BJ (cell line): ENCODE results near the gene SPTB. TPM values are rescaled to one million over a fixed set of nuclear protein-coding genes. Genes with fewer than 3 reads are reported as not detected.

ENCODE experiments used
- CTCF ChIA-PET: fragments of 350-600 bp; formaldehyde crosslinking; extraction: SDS; loops from one replicate; lab custom pipeline; 2021; ENCODE audit warnings: antibody characterized with exemption, inconsistent platforms; lab: Yijun Ruan, JAX
- POLR2A ChIA-PET: fragments of 300-600 bp; sonication (Branson Sonifier 250); formaldehyde crosslinking; extraction: SDS; loops from one replicate; lab custom pipeline; 2021; ENCODE audit warnings: antibody characterized with exemption; lab: Charles Lee
- DNase-seq: peaks from one replicate; pipeline ENCODE4 v3.0.0-alpha.2; 2011; ENCODE audit warnings: low read depth
- H3K27me3 ChIP-seq: 2 replicates; pipeline ENCODE4 v1.6.0; 2011; ENCODE audit warnings: low read length; ENCODE audit not compliant: control insufficient read depth, insufficient read depth
- H3K36me3 ChIP-seq: 2 replicates; pipeline ENCODE4 v1.5.1; 2011; ENCODE audit warnings: low read length; ENCODE audit not compliant: control insufficient read depth, insufficient read depth
- H3K4me3 ChIP-seq: 2 replicates; pipeline ENCODE4 v1.5.1; 2011; ENCODE audit warnings: low read depth, mild to moderate bottlenecking, control low read depth, low read length
- polyA minus RNA-seq: library from RNA; depleted of rRNA, polyadenylated mRNA; stranded (reverse); fragments of >200 nt; gene quantifications from 2 replicates; pipeline ENCODE4 v1.2.3, GENCODE V29; 2011; rRNA and poly(A)+ RNA removed
- polyA plus RNA-seq: library from polyadenylated mRNA; depleted of rRNA; stranded (reverse); fragments of >200 nt; gene quantifications from 2 replicates; pipeline ENCODE4 v1.2.3, GENCODE V29; 2011; rRNA removed
- TF ChIP-seq, protein P1 (sequence below): IDR thresholded peaks from 2 replicates; pipeline ENCODE4 v1.5.1; 2011; ENCODE audit warnings: low read depth, mild to moderate bottlenecking, control low read depth, inconsistent platforms, low read length, moderate library complexity; ENCODE audit not compliant: insufficient read depth

Gene SPTB
- polyA plus RNA-seq (0.01 and 0.02 TPM in 2 replicates), polyA minus RNA-seq (0.05 TPM in 1 of 2 replicates, not detected in the other)

- no peak for DNase-seq
- TF ChIP-seq, protein P1, sequence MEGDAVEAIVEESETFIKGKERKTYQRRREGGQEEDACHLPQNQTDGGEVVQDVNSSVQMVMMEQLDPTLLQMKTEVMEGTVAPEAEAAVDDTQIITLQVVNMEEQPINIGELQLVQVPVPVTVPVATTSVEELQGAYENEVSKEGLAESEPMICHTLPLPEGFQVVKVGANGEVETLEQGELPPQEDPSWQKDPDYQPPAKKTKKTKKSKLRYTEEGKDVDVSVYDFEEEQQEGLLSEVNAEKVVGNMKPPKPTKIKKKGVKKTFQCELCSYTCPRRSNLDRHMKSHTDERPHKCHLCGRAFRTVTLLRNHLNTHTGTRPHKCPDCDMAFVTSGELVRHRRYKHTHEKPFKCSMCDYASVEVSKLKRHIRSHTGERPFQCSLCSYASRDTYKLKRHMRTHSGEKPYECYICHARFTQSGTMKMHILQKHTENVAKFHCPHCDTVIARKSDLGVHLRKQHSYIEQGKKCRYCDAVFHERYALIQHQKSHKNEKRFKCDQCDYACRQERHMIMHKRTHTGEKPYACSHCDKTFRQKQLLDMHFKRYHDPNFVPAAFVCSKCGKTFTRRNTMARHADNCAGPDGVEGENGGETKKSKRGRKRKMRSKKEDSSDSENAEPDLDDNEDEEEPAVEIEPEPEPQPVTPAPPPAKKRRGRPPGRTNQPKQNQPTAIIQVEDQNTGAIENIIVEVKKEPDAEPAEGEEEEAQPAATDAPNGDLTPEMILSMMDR, result no peak
- POLR2A ChIA-PET, result no interaction called here
- H3K4me3 ChIP-seq, result peak within 1 kb of the TSS; percentile 19
- H3K36me3 ChIP-seq, result no peaks in the 10 kb centered on the region
- peaks cover 37% of the 10 kb centered on the region for H3K27me3 ChIP-seq
- CTCF ChIA-PET, result interaction anchor here (0.9 to 3.8 kb wide), 2 partner anchors 11 to 12 kb away, joined by 3 to 44 read pairs; no protein-coding TSS in a partner anchor
Measured at GRCh38 chr14:64879635-64880220, at the start of gene SPTB. Gene SPTB (minus strand): TSS chr14:64879907. CDS start chr14:64823094, 56,813 bp downstream.

DNA sequence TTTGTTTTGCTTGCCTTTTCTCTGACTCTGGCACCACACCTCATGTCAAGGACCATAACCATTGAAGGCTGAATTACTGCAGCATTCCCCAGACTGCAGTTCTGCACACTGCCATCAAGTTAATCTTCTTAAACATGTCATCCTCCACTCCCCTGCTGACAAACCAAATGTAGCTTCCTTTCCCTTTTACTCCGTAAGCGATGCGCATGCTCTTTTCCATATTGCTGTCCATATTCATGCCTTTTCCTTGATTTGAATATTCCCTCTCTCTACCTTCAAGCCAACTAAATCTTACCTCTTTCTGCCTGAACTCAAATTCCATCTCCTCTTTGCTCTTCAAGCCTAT is 49.3 kb upstream of the SPTB start:
- Histone ChIP-seq H3K27me3 (no peaks in the 10 kb centered on the region), H3K4me3 (no peak overlapping the region), H3K36me3 (peaks cover 8% of the 10 kb centered on the region)
- TF ChIP-seq, protein P1, result no peak
- no peak for DNase-seq
- ChIA-PET CTCF (interaction anchor here (1.7 to 2.8 kb wide), 2 partner anchors 14 to 18 kb away, joined by 4 to 8 read pairs; partner anchors contain the start of gene CHURC1), POLR2A (no interaction called here)

GRCh38 chr14:64928239-64929013 is 48.7 kb upstream of the SPTB start:
- peaks cover 8% of the 10 kb centered on the region for H3K36me3 ChIP-seq
- POLR2A ChIA-PET, result no interaction called here
- CTCF ChIA-PET, result interaction anchor here (1.7 to 2.8 kb wide), 3 partner anchors 8 to 17 kb away, joined by 4 to 10 read pairs (median 8); partner anchors contain the start of gene CHURC1

GRCh38 chr14:64927031-64927430 is 47.3 kb upstream of the SPTB start:
- Histone ChIP-seq H3K4me3 (no peak overlapping the region), H3K36me3 (peaks cover 7% of the 10 kb centered on the region), H3K27me3 (no peaks in the 10 kb centered on the region)
- no peak for DNase-seq
- CTCF ChIA-PET, result interaction anchor here (1.0 to 2.8 kb wide), 3 partner anchors 9 to 36 kb away, joined by 4 to 10 read pairs (median 8); partner anchors contain the start of gene CHURC1
- TF ChIP-seq, protein P1, result no peak
- POLR2A ChIA-PET, result no interaction called here

More at GRCh38 chr14:64928239-64929013, 48.7 kb upstream of the SPTB start:
- no peak for DNase-seq
- Histone ChIP-seq H3K27me3 (no peaks in the 10 kb centered on the region), H3K4me3 (no peak overlapping the region)
- TF ChIP-seq, protein P1, result no peak
